SK-N-SH (cell line): Measurements from ENCODE around the gene TOP3A.

Source experiments
- CTCF ChIP-seq: fragments of 200-600 bp; sonication (generic); IDR thresholded peaks from 2 replicates; pipeline ENCODE4 v1.6.1; 2017; ENCODE audit warnings: antibody characterized with exemption, mild to moderate bottlenecking, moderate library complexity
- EP300 ChIP-seq, 2 experiments: IDR thresholded peaks; 2 replicates each; pipeline versions ENCODE4 v1.4.0 to v1.6.1; 2012; ENCODE audit warnings: borderline replicate concordance in 1 of 2, low read depth in 1 of 2, low read length in 1 of 2
- FOXJ3 ChIP-seq: sonication (generic); formaldehyde crosslinking; IDR thresholded peaks from 2 replicates; pipeline ENCODE4 v1.5.1; 2020; ENCODE audit warnings: mild to moderate bottlenecking, missing genetic modification reagents
- FOXM1 ChIP-seq: IDR thresholded peaks from 2 replicates; pipeline ENCODE4 v1.4.0; 2012; ENCODE audit warnings: low read depth, mild to moderate bottlenecking
- GABPA ChIP-seq: IDR thresholded peaks from 2 replicates; pipeline ENCODE4 v1.4.0; 2012; ENCODE audit warnings: low read depth, mild to moderate bottlenecking
- MAX ChIP-seq: IDR thresholded peaks from 2 replicates; pipeline ENCODE4 v1.4.0; 2012; ENCODE audit warnings: low read depth
- MXI1 ChIP-seq: IDR thresholded peaks from 2 replicates; pipeline ENCODE4 v1.6.1; 2012; ENCODE audit warnings: mild to moderate bottlenecking, low read depth, low read length, improper control_type of control experiment
- POLR2AphosphoS5 ChIP-seq: IDR thresholded peaks from 2 replicates; pipeline ENCODE4 v1.6.1; 2012; ENCODE audit warnings: low read depth, low read length
- RAD21 ChIP-seq: IDR thresholded peaks from 2 replicates; pipeline ENCODE4 v1.6.1; 2012; ENCODE audit warnings: mild to moderate bottlenecking, low read length
- RCOR1 ChIP-seq: fragments of 150-350 bp; IDR thresholded peaks from 2 replicates; pipeline ENCODE4 v1.6.1; 2017; ENCODE audit warnings: antibody characterized with exemption, low read length
- RFX5 ChIP-seq: IDR thresholded peaks from 2 replicates; pipeline ENCODE4 v1.6.1; 2012; ENCODE audit warnings: mild to moderate bottlenecking, improper control_type of control experiment, low read length
- RXRA ChIP-seq: IDR thresholded peaks from 2 replicates; pipeline ENCODE4 v1.4.0; 2012; ENCODE audit warnings: low read depth, mild to moderate bottlenecking, borderline replicate concordance
- TEAD4 ChIP-seq: IDR thresholded peaks from 2 replicates; pipeline ENCODE4 v1.4.0; 2012; ENCODE audit warnings: mild to moderate bottlenecking, borderline replicate concordance; ENCODE audit not compliant: insufficient read depth
- USF1 ChIP-seq: IDR thresholded peaks from 2 replicates; pipeline ENCODE4 v1.4.0; 2012; ENCODE audit warnings: low read depth, borderline replicate concordance

- TF ChIP-seq POLR2AphosphoS5 (no peak), CTCF (no peak), RXRA (no peak), RFX5 (no peak), FOXM1 (no peak), RCOR1 (no peak), EP300 (IDR thresholded peaks at IDR 0.05; ENCODE audit: borderline replicate concordance in 1 of 2, low read depth in 1 of 2, low read length in 1 of 2) (no peak), FOXJ3 (CRISPR knock-in tag) (no peak), MXI1 (no peak), TEAD4 (no peak), MAX (no peak), GABPA (no peak), RAD21 (no peak), USF1 (no peak)
Observed at GRCh38 chr17:18344021-18344420, 29.2 kb upstream of the TOP3A start.
